Heart left ventricle (tissue), 13 donors: ENCODE results near the gene SPTBN1.

Source experiments
- CTCF ChIP-seq, 12 donors: fragments of 200-600 bp; sonication (generic) in 4 of 12; IDR thresholded peaks; one replicate each; pipeline versions ENCODE4 v1.5.0 to v1.8.0; 2018 to 2022; ENCODE audit warnings: antibody characterized with exemption in 12 of 12, mild to moderate bottlenecking in 5 of 12
- POLR2A ChIP-seq, 2 donors: fragments of 450-650 bp; IDR thresholded peaks; one replicate each; pipeline ENCODE4 v1.6.1; 2017; ENCODE audit warnings: antibody characterized with exemption in 2 of 2, mild to moderate bottlenecking in 2 of 2, moderate library complexity in 2 of 2
- donor health status: ischemic (EF 13 %, LVEDD 7.1; RV severe dilation, severe dysfunction).
- donor health status: DM: no; HTN: yes; CAD: no.
- donor health status: DM: no; HTN: no; CAD: no.
- donor health status: ischemic (EF 25% LVEDD 6.9; RV normal size, moderate dysfunction).
- donor health status: ischemic (EF 25% LVEDD 5.7; RV mildly dilated, moderate dysfunction).
- donor health status: ischemic (EF 35%, LVEDD 5.7; RV mildly dilated, moderate dysfunction).
- donor health status: nonischemic (EF 11% LVEDD 7.7; RV severe dilation, severe dysfunction).
- donor health status: DM: yes; HTN: yes; CAD: no.
- donor health status: PGD.
- donor health status: ischemic (EF 29% LVEDD 5.4; RV normal size, mild dysfunction).
- donor health status: nonischemic (EF 23%, LVEDD 6.1; RV moderate dilation, normal function).

GRCh38 chr2:54646170-54646927 lies 190.2 kb downstream of the SPTBN1 start:
- TF ChIP-seq CTCF (IDR thresholded peaks at IDR 0.05) (no peak), POLR2A (IDR thresholded peaks at IDR 0.05) (no peak)
